Mesenchymal stem cell (in vitro differentiated cells and primary cell): ENCODE results near the gene POLR2L.
A peak's percentile ranks its signal among the peaks of the same experiment; 100 is the strongest.

Source experiments
- DNase-seq: peaks from one replicate; pipeline ENCODE4 v3.0.0-alpha.2; 2013
- H2AFZ ChIP-seq: one replicate; pipeline ENCODE4 v1.6.1; 2013; ENCODE audit warnings: low read depth, mild to moderate bottlenecking, control low read depth, inconsistent platforms, low read length, moderate library complexity
- H2AK5ac ChIP-seq: 2 replicates; pipeline ENCODE4 v1.6.1; 2013; ENCODE audit warnings: low read length, moderate library complexity, mild to moderate bottlenecking, inconsistent platforms; ENCODE audit not compliant: severe bottlenecking
- H2BK120ac ChIP-seq: one replicate; pipeline ENCODE4 v1.6.1; 2013; ENCODE audit warnings: low read depth, mild to moderate bottlenecking, inconsistent platforms, low read length, moderate library complexity
- H2BK12ac ChIP-seq, 2 experiments: one replicate each; pipeline ENCODE4 v1.6.1; 2013; ENCODE audit warnings: inconsistent platforms in 2 of 2, low read length in 2 of 2, mild to moderate bottlenecking in 2 of 2, moderate library complexity in 2 of 2, control low read depth in 1 of 2
- H2BK15ac ChIP-seq: one replicate; pipeline ENCODE4 v1.6.1; 2013; ENCODE audit warnings: mild to moderate bottlenecking, low read depth, inconsistent platforms; ENCODE audit not compliant: poor library complexity, severe bottlenecking
- H2BK5ac ChIP-seq: 2 replicates; pipeline ENCODE4 v1.6.1; 2013; ENCODE audit warnings: low read depth, mild to moderate bottlenecking, low read length, control low read depth, inconsistent platforms; ENCODE audit not compliant: poor library complexity, severe bottlenecking
- H3K14ac ChIP-seq, 2 experiments: one replicate each; pipeline ENCODE4 v1.6.1; 2013; ENCODE audit warnings: inconsistent platforms in 2 of 2, low read length in 2 of 2, control low read depth in 1 of 2, mild to moderate bottlenecking in 1 of 2, moderate library complexity in 1 of 2
- H3K18ac ChIP-seq, 2 experiments: one replicate each; pipeline ENCODE4 v1.6.1; 2013; ENCODE audit warnings: inconsistent platforms in 2 of 2, low read length in 2 of 2, control low read depth in 1 of 2, low read depth in 1 of 2, mild to moderate bottlenecking in 1 of 2
- H3K23ac ChIP-seq, 2 experiments: one replicate each; pipeline ENCODE4 v1.6.1; 2013; ENCODE audit warnings: inconsistent platforms in 2 of 2, low read length in 2 of 2, mild to moderate bottlenecking in 2 of 2, moderate library complexity in 2 of 2, control low read depth in 1 of 2
- H3K27ac ChIP-seq: 2 replicates; pipeline ENCODE4 v1.5.1; 2013; ENCODE audit warnings: mild to moderate bottlenecking, moderate library complexity, low read length, control low read depth, inconsistent platforms; ENCODE audit not compliant: poor library complexity, severe bottlenecking
- H3K27me3 ChIP-seq, 2 experiments: 2 replicates each; pipeline versions ENCODE4 v1.6.1 to v1.7.0; 2013; ENCODE audit warnings: low read length in 2 of 2, mild to moderate bottlenecking in 2 of 2, moderate library complexity in 2 of 2, control low read depth in 1 of 2, inconsistent platforms in 1 of 2; ENCODE audit not compliant: control insufficient read depth in 1 of 2, insufficient read depth in 1 of 2
- H3K36me3 ChIP-seq, 2 experiments: 2 replicates each; pipeline versions ENCODE4 v1.6.1 to v1.7.0; 2013; ENCODE audit warnings: low read length in 2 of 2, control low read depth in 1 of 2, inconsistent platforms in 1 of 2, low read depth in 1 of 2, mild to moderate bottlenecking in 1 of 2; ENCODE audit not compliant: insufficient read depth in 2 of 2, control insufficient read depth in 1 of 2
- H3K4ac ChIP-seq, 2 experiments: one replicate each; pipeline ENCODE4 v1.6.1; 2013; ENCODE audit warnings: inconsistent platforms in 2 of 2, low read length in 2 of 2, mild to moderate bottlenecking in 2 of 2, moderate library complexity in 2 of 2, control low read depth in 1 of 2, low read depth in 1 of 2
- H3K4me1 ChIP-seq: 2 replicates; pipeline ENCODE4 v1.6.1; 2013; ENCODE audit warnings: low read depth, low read length, control low read depth; ENCODE audit not compliant: control insufficient read depth, insufficient read depth
- H3K4me2 ChIP-seq: 2 replicates; pipeline ENCODE4 v1.6.1; 2013; ENCODE audit warnings: low read length, mild to moderate bottlenecking, inconsistent platforms; ENCODE audit not compliant: poor library complexity, severe bottlenecking
- H3K4me3 ChIP-seq, 2 experiments: 2 replicates each; pipeline versions ENCODE4 v1.5.1 to v1.7.0; 2013; ENCODE audit warnings: low read length in 2 of 2, mild to moderate bottlenecking in 2 of 2, control low read depth in 1 of 2, low read depth in 1 of 2; ENCODE audit not compliant: insufficient read depth in 1 of 2
- H3K79me1 ChIP-seq: replicated peaks from 2 replicates; pipeline ENCODE4 v1.6.1; 2013; ENCODE audit warnings: mild to moderate bottlenecking, control low read depth, low read length, inconsistent platforms; ENCODE audit not compliant: poor library complexity, severe bottlenecking
- H3K9ac ChIP-seq: 2 replicates; pipeline ENCODE4 v1.7.0; 2013; ENCODE audit warnings: mild to moderate bottlenecking, low read length, moderate library complexity
- H3K9me3 ChIP-seq: 2 replicates; pipeline ENCODE4 v1.7.0; 2013; ENCODE audit warnings: mild to moderate bottlenecking, low read length; ENCODE audit not compliant: control insufficient read depth
- H4K8ac ChIP-seq: one replicate; pipeline ENCODE4 v1.6.1; 2013; ENCODE audit warnings: inconsistent platforms, mild to moderate bottlenecking, low read length, moderate library complexity
- H4K91ac ChIP-seq: one replicate; pipeline ENCODE4 v1.6.1; 2013; ENCODE audit warnings: mild to moderate bottlenecking, low read length, inconsistent platforms
- WGBS: methylation state at CpG from one replicate; pipeline ENCODE4 v1.1.7; 2013; ENCODE audit warnings: mixed read lengths; 5-methylcytosine and 5-hydroxymethylcytosine counted together

POLR2L gene

GRCh38 chr11:873706-874105 is 31.4 kb upstream of the POLR2L start:
- H2BK15ac ChIP-seq: no peak overlapping the region

GRCh38 chr11:872799-873198 is 30.5 kb upstream of the POLR2L start:
- no peak overlapping the region for H2AK5ac ChIP-seq

More at GRCh38 chr11:873706-874105, 31.4 kb upstream of the POLR2L start:
- no peak overlapping the region for H2BK5ac ChIP-seq
- no peak overlapping the region for H3K14ac ChIP-seq
- no peak overlapping the region for H3K4me3 ChIP-seq
- H3K4ac ChIP-seq: no peak overlapping the region
- peaks cover 2 to 54% of the 10 kb centered on the region in 2 experiments for H3K36me3 ChIP-seq
- H3K4me2 ChIP-seq: no peak overlapping the region
- H4K8ac ChIP-seq: no peak overlapping the region
- H3K4me1 ChIP-seq: peaks cover 22% of the 10 kb centered on the region
- H3K27me3 ChIP-seq: no peaks in the 10 kb centered on the region
- 74% methylated on average over 9 of the region's 12 CpGs for WGBS
- H3K9me3 ChIP-seq: no peaks in the 10 kb centered on the region
- no peak overlapping the region for H3K18ac ChIP-seq
- H2AFZ ChIP-seq: no peak overlapping the region
- H2BK12ac ChIP-seq: no peak overlapping the region
- no peak for DNase-seq
- no peak overlapping the region for H3K23ac ChIP-seq
- no peak overlapping the region for H2BK120ac ChIP-seq
- H3K79me1 ChIP-seq: no peaks in the 10 kb centered on the region
- no peak overlapping the region for H2AK5ac ChIP-seq
- no peak overlapping the region for H3K9ac ChIP-seq
- H3K27ac ChIP-seq: no peak overlapping the region
- H4K91ac ChIP-seq: no peak overlapping the region

DNA sequence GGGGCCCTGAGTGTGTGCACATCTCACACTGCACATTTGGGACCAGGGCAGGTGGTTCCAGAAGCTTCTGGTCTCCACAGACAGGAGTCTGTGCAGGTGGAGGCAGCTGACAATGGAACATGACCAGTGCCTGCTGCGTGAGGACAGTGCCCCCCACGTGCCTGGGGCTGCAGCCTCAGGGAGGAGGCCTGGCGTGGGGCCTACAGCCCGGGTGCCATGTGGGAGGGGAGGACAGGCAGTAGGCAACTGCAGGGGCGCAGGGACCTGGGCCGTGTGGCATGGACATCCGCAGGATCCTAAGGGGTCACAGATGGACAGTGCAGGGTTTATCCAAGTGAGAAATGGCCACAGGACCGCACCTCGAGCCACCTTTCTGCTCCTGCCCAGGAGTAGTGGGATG is 29.1 kb upstream of the POLR2L start:
- no peak overlapping the region for H2AK5ac ChIP-seq
- no peak overlapping the region for H3K18ac ChIP-seq
- no peak overlapping the region for H2BK120ac ChIP-seq
- 82% methylated on average over 9 of the region's 9 CpGs for WGBS
- H4K91ac ChIP-seq: no peak overlapping the region
- no peak overlapping the region for H2BK12ac ChIP-seq
- no peaks in the 10 kb centered on the region for H3K79me1 ChIP-seq
- H3K9me3 ChIP-seq: no peaks in the 10 kb centered on the region
- H3K36me3 ChIP-seq: peaks cover 13 to 53% of the 10 kb centered on the region in 2 experiments
- no peak overlapping the region for H2BK5ac ChIP-seq
- DNase-seq: no peak
- H3K4me1 ChIP-seq: peaks cover 19% of the 10 kb centered on the region
- no peak overlapping the region for H2AFZ ChIP-seq
- H3K4ac ChIP-seq: no peak overlapping the region
- H2BK15ac ChIP-seq: no peak overlapping the region
- no peak overlapping the region for H3K14ac ChIP-seq
- H4K8ac ChIP-seq: no peak overlapping the region
- no peak overlapping the region for H3K4me2 ChIP-seq
- H3K27me3 ChIP-seq: no peaks in the 10 kb centered on the region
- H3K27ac ChIP-seq: no peak overlapping the region
- no peak overlapping the region for H3K9ac ChIP-seq
- H3K23ac ChIP-seq: no peak overlapping the region
- no peak overlapping the region for H3K4me3 ChIP-seq

More at GRCh38 chr11:872799-873198, 30.5 kb upstream of the POLR2L start:
- no peak overlapping the region for H2AFZ ChIP-seq
- H3K4me1 ChIP-seq: peaks cover 22% of the 10 kb centered on the region
- H3K79me1 ChIP-seq: no peaks in the 10 kb centered on the region
- H2BK12ac ChIP-seq: no peak overlapping the region
- no peaks in the 10 kb centered on the region for H3K27me3 ChIP-seq
- H4K91ac ChIP-seq: no peak overlapping the region
- H3K18ac ChIP-seq: no peak overlapping the region
- 91% methylated on average over 9 of the region's 9 CpGs for WGBS
- H2BK5ac ChIP-seq: no peak overlapping the region
- no peak overlapping the region for H4K8ac ChIP-seq
- H2BK15ac ChIP-seq: no peak overlapping the region
- no peak overlapping the region for H3K9ac ChIP-seq
- H3K4me3 ChIP-seq: no peak overlapping the region
- H3K4me2 ChIP-seq: no peak overlapping the region
- DNase-seq: no peak
- no peak overlapping the region for H3K27ac ChIP-seq
- H2BK120ac ChIP-seq: no peak overlapping the region
- no peak overlapping the region for H3K14ac ChIP-seq
- peaks cover 12 to 58% of the 10 kb centered on the region in 2 experiments for H3K36me3 ChIP-seq
- peak overlapping the region in 1 of 2 experiments; percentile 10 for H3K23ac ChIP-seq
- no peaks in the 10 kb centered on the region for H3K9me3 ChIP-seq
- H3K4ac ChIP-seq: no peak overlapping the region

DNA sequence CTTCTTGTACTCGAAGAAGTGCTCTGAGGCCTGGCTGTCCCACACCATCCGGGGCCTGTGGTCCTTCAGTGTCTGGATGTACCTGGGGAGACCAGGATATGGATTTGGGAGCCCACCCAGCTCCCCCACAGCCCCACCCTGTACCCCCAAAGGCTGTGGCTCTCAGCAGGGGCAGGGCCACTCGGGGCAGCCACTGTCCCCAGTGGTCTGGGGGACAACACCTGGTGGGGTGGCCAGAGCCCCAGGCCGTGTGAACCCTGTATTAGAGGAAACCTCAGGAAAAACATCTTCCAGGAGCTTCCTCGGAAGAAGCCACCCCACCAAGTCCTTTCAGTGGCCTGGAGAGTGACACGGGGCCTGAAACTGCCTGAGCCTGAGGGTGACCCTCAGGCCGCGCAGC is 28.1 kb upstream of the POLR2L start:
- H3K36me3 ChIP-seq: peaks cover 23 to 59% of the 10 kb centered on the region in 2 experiments
- no peaks in the 10 kb centered on the region for H3K79me1 ChIP-seq
- H3K4me1 ChIP-seq: peaks cover 15% of the 10 kb centered on the region
- no peak overlapping the region for H4K8ac ChIP-seq
- no peak overlapping the region for H3K14ac ChIP-seq
- no peak overlapping the region for H3K4me2 ChIP-seq
- H3K4me3 ChIP-seq: no peak overlapping the region
- H2BK120ac ChIP-seq: no peak overlapping the region
- no peak overlapping the region for H2AFZ ChIP-seq
- DNase-seq: no peak
- no peak overlapping the region for H3K9ac ChIP-seq
- 89% methylated on average over 8 of the region's 8 CpGs for WGBS
- no peak overlapping the region for H4K91ac ChIP-seq
- H3K23ac ChIP-seq: no peak overlapping the region
- H2BK12ac ChIP-seq: no peak overlapping the region
- no peak overlapping the region for H2AK5ac ChIP-seq
- no peak overlapping the region for H2BK5ac ChIP-seq
- H3K27me3 ChIP-seq: no peaks in the 10 kb centered on the region
- H3K18ac ChIP-seq: no peak overlapping the region
- H3K4ac ChIP-seq: no peak overlapping the region
- no peaks in the 10 kb centered on the region for H3K9me3 ChIP-seq
- no peak overlapping the region for H2BK15ac ChIP-seq
- no peak overlapping the region for H3K27ac ChIP-seq
